ENCODE results near the gene PKIB. TPM values are rescaled to one million over a fixed set of nuclear protein-coding genes. Genes with fewer than 3 reads are reported as not detected.
"Not testable (repeated sequence)": the region's sequence is repeated elsewhere in the genome, so short reads cannot be mapped to it uniquely, and the experiment has no call there.

Gene PKIB
- total RNA-seq, 4 donors from 2014 or later: 0.26 to 6.7 (median 3.2) TPM

GRCh38 chr6:122578961-122579360 is 31.2 kb upstream of the PKIB start:
- Histone ChIP-seq H3K9me3 (no peaks in the 10 kb centered on the region), H3K36me3 (no peaks in the 10 kb centered on the region), H3K27me3 (no peaks in the 10 kb centered on the region), H3K4me3 (no peak overlapping the region), H3K4me1 (no peaks in the 10 kb centered on the region), H3K27ac (no peak overlapping the region)
- TF ChIP-seq POLR2A (IDR thresholded peaks at IDR 0.05) (no peak), CTCF (IDR thresholded peaks at IDR 0.05) (no peak)
- intact Hi-C loops (cut with DNase I): no loop called here
- WGBS, 2 donors: 91 to 96% methylated on average over 1 of the region's 1 CpG
- DNase-seq: no peak

GRCh38 chr6:122580737-122581136 is 29.5 kb upstream of the PKIB start:
- H3K9me3 ChIP-seq: no peaks in the 10 kb centered on the region
- H3K27ac ChIP-seq: no peak overlapping the region
- no peaks in the 10 kb centered on the region for H3K27me3 ChIP-seq
- no peaks in the 10 kb centered on the region for H3K36me3 ChIP-seq
- H3K4me3 ChIP-seq: no peak overlapping the region
- H3K4me1 ChIP-seq: no peaks in the 10 kb centered on the region
- TF ChIP-seq CTCF (IDR thresholded peaks at IDR 0.05) (no peak), POLR2A (IDR thresholded peaks at IDR 0.05) (no peak)
- WGBS, 2 donors: 61 to 63% methylated on average over 3 of the region's 3 CpGs
- intact Hi-C loops (cut with DNase I): no loop called here
- no peak for DNase-seq

GRCh38 chr6:122589115-122589514 is 21.1 kb upstream of the PKIB start:
- 87 to 89% methylated on average over 1 of the region's 1 CpG for WGBS, 2 donors
- Histone ChIP-seq H3K9me3 (no peaks in the 10 kb centered on the region), H3K4me1 (no peaks in the 10 kb centered on the region), H3K36me3 (no peaks in the 10 kb centered on the region), H3K4me3 (no peak overlapping the region), H3K27ac (no peak overlapping the region), H3K27me3 (no peaks in the 10 kb centered on the region)
- TF ChIP-seq CTCF (IDR thresholded peaks at IDR 0.05): no peak
- TF ChIP-seq POLR2A (IDR thresholded peaks at IDR 0.05): no peak
- DNase-seq: no peak
- intact Hi-C loops (cut with DNase I): no loop called here

- WGBS, 2 donors: 53 to 61% methylated on average over 2 of the region's 2 CpGs
- H3K27me3 ChIP-seq; H3K27ac ChIP-seq; intact Hi-C loops (cut with DNase I); H3K4me1 ChIP-seq; DNase-seq; H3K36me3 ChIP-seq; H3K4me3 ChIP-seq: not testable (repeated sequence)
- H3K9me3 ChIP-seq: peaks cover 0 to 19% (median 0%) of the 10 kb centered on the region in 3 donors
Observed at GRCh38 chr6:122598295-122598694, 11.9 kb upstream of the PKIB start.

GRCh38 chr6:122604676-122605075 is 5.5 kb upstream of the PKIB start:
- H3K4me1 ChIP-seq: peaks cover 0 to 3% (median under 1%) of the 10 kb centered on the region in 3 donors

More at GRCh38 chr6:122604676-122605075, 5.5 kb upstream of the PKIB start:
- no peak overlapping the region for H3K4me3 ChIP-seq
- no peak overlapping the region for H3K27ac ChIP-seq
- no peaks in the 10 kb centered on the region for H3K27me3 ChIP-seq
- DNase-seq: no peak
- TF ChIP-seq POLR2A (IDR thresholded peaks at IDR 0.05) (no peak), CTCF (IDR thresholded peaks at IDR 0.05) (no peak)
- H3K36me3 ChIP-seq: no peaks in the 10 kb centered on the region
- no peaks in the 10 kb centered on the region for H3K9me3 ChIP-seq
- intact Hi-C loops (cut with DNase I): no loop called here

Data from esophagus squamous epithelium (tissue), 5 donors.